B cell (primary cell): ENCODE data around the gene SMC1B.

Experiments used
- CTCF ChIP-seq: fragments of 200-600 bp; IDR thresholded peaks from one replicate; pipeline ENCODE4 v1.8.0; 2022; ENCODE audit warnings: antibody characterized with exemption, mild to moderate bottlenecking
- EZH2 ChIP-seq: IDR thresholded peaks from 2 replicates; pipeline ENCODE4 v1.6.1; 2012; ENCODE audit warnings: borderline replicate concordance, low read depth, mild to moderate bottlenecking, moderate library complexity, low read length; ENCODE audit not compliant: insufficient read depth, poor library complexity, severe bottlenecking

GRCh38 chr22:45450101-45450785, 36.8 kb upstream of the SMC1B start:
- TF ChIP-seq CTCF (no peak), EZH2 (no peak)
